ENCODE data around the gene IGF2R. TPM values are rescaled to one million over a fixed set of nuclear protein-coding genes. Genes with fewer than 3 reads are reported as not detected.
"Not testable (repeated sequence)": the region's sequence is repeated elsewhere in the genome, so short reads cannot be mapped to it uniquely, and the experiment has no call there.

The IGF2R gene
- total RNA-seq, 2 donors from 2014 or later: 62.7 to 71.8 TPM

- no peak for DNase-seq (ENCODE audit: low spot score)
- intact Hi-C loops (cut with DNase I): no loop called here
These were observed 151.2 kb downstream of the IGF2R start for GRCh38 chr6:160120087-160120486.

DNA sequence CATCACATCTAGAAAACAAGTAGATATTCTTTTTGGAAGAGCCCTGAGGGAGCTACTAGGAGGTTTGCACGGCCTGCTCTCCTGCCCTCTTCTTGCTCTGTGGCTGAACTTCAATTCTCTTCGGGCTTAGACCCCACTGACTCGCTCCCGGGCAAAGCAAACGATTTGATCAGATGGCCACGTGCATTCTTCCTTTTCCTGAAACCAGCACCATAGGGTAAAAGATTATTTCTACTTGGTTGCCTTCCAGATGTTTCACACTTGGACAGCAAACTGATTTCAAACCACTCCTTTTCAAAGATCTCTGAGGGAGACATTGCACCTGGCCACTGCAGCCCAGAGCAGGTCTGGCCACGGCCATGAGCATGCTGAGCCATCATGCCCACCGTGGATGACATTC, 152.7 kb downstream of the IGF2R start, which contains the start of gene SLC22A1:
Gene SLC22A1, plus strand, starts transcription at position 258 of the 400 bp plus-strand sequence. Its CDS starts 121 bp downstream, at position 379.
- no peak for DNase-seq (ENCODE audit: low spot score)
- intact Hi-C loops (cut with DNase I): no loop called here

- intact Hi-C loops (cut with DNase I): no loop called here
- no peak for DNase-seq (ENCODE audit: low spot score)
These were observed 153.1 kb downstream of the IGF2R start for GRCh38 chr6:160121981-160122380.

DNA sequence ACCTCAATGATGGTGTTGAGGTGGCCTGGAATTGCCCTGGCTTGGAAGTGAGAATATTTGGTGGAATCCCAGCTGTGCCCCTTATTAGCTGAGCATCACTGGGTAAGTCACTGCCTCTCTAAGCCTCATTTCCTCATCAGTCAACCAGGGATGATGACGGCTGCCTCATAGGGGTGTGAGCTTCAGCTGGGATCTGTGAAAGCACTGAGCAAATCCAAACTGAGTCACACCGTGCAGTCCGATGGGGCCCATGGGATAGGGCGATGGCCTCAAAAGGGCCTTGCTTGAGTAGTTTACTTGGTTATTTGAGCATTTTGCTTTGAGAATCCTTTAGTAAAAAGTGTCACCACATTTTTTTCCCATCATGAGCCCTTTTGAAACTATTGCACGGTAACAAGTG, 153.9 kb downstream of the IGF2R start:
- intact Hi-C loops (cut with DNase I): no loop called here
- no peak for DNase-seq (ENCODE audit: low spot score)

- intact Hi-C loops (cut with DNase I): no loop called here
- DNase-seq (ENCODE audit: low spot score): no peak
These were observed 155.1 kb downstream of the IGF2R start for GRCh38 chr6:160124007-160124406.

- no peak for DNase-seq (ENCODE audit: low spot score)
- intact Hi-C loops (cut with DNase I): no loop called here
These were observed 155.7 kb downstream of the IGF2R start for GRCh38 chr6:160124605-160125004.

DNA sequence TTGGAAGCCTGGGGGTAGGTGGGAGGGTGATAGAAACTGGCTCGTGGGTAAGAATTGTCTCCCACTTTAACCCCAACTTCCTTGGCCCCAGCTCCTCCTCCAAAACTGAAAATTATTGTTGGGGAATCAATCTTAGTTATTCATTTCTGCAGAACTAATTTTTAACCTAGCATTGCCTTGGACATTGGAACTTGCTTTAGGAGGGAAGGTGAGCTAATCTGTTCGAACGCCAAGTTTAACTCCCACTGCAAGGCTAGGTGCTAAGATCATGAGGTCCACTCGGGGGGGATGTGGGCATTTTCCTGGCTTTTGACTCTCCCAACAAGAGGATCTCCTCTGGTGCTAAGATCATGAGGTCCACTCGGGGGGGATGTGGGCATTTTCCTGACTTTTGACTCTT, 156.2 kb downstream of the IGF2R start:
- intact Hi-C loops (cut with DNase I); DNase-seq (ENCODE audit: low spot score): not testable (repeated sequence)

DNA sequence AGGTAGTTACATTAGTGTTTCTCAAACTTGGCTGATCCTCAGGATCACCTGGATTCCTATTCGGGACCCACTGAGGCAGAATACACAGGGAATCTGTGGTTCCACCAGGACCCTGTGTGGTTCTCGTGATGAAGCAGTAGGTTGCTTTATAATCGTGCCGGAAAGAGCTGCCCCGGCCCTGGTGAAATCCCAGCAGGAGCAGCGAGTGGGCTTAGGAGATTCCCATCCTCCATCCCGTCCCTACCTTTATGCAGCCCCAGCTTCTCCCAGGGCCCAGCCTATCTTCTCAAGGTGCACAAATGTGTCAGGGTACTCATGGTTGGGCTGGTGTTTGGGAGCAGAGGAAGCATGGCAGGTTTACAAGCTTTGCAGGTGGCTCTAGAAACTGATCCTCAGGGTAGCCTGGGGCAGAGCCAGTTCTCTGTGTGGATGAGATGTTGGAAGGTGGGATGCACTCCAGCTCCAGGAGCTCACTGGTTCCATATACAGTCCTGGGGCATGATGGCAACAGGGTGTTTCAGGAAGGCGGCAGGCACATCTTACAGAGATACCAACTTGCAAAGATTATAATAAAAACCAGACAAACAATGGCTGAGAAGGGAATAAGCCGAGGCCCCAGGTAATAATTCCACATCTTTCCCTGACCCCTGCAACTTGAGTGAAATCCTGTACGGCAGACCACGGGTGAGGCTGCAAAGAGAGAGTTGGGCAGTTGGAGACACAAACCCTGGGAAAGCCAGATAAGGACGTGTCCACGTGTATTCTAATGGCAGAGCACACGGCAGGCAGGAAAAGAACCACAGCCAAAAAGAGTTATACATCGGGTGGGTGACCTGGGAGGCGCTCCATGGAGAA, 158.6 kb downstream of the IGF2R start:
- no peak for DNase-seq (ENCODE audit: low spot score)
- intact Hi-C loops (cut with DNase I): no loop called here

DNA sequence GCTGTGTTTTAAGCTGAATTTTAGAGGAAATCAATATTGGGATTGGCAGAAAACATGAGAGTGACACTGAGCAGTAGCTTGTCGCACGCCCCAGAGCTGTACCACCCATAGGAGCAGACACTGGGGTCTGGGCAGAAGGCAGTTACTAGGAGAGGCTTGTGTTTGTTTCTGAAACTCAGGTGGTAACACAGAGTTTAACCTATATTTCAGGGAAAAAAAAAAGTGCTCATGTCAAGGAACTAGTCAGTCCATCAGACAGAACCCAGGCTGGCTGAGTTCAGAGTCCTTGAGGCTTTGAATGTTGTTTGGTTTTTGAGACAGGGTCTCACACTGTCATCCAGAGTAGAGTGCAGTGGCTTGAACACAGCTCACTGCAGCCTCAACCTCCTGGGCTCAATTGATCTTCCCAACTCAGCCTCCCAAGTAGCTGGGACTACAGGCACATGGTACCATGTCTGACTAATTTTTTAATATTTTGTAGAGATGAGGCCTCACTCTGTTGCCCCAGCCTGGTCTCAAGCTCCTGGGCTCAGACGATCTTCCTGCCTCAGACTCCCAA, 159.3 kb downstream of the IGF2R start:
- DNase-seq (ENCODE audit: low spot score): no peak
- intact Hi-C loops (cut with DNase I): no loop called here

DNA sequence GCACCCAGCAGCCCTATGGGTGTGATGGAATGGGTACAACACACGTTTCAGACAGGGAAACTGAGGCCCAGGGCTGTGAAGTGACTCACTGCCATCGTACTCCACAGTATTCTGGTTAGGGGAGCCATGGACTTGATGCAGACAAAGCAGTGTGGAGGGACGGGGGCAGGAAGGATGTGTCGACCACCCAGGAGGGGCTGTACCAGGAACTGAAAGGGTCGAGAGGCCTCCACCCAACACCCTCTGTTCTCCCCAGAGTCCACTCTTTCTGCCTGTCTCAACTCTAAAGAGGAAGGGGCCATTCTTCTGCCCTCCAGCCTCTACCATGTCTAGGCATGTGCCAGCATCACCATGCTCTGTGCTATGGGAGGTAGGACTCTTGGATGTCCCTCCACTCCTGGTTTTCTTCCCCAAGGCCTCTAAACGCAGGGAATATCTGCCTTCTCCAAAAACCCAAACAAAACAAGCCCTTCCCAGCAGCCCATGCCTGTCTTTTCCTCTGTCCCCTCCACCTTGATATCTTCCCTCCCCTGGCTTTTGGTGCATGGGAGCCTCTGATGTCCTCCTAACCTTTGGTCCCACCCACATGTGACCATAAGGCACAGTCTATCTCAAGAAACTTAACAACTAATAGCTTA, 160.1 kb downstream of the IGF2R start:
- intact Hi-C loops (cut with DNase I): no loop called here
- no peak for DNase-seq (ENCODE audit: low spot score)

DNA sequence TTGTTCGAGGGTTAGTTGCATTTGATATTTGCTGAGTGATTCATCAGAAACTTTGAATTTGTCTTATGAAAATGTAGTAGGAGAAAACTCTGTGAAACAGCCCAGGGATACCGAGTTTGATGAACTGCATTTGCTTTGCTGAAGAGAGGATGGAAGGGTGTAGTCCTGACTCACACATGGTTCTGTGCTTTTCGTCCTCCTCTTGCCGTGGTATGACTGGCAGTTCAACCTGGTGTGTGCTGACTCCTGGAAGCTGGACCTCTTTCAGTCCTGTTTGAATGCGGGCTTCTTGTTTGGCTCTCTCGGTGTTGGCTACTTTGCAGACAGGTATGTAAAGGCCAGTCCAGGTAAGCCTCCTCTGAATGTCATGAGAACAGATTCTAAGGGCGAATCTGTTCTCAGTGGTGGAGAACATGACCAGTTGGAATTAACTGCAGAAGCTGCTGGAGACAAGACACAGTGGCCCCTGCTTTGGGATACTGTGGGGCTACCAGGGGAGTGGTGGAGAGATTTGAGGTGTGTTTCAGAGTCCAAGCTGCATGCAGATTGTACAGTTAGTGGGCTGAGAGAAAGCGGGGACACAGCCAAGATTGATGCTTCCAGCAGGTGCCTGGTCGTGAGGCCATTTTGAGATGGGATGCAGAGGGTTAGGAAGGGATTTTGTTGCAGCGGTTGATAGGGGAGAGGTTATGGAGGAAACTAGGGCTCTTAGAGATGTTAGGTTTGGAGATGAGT, 161.2 kb downstream of the IGF2R start:
- DNase-seq (ENCODE audit: low spot score): no peak
- intact Hi-C loops (cut with DNase I): loop anchor here in 1 of 2 donors (10.0 kb wide), 1 partner anchor 325 kb away; no protein-coding TSS in a partner anchor

DNA sequence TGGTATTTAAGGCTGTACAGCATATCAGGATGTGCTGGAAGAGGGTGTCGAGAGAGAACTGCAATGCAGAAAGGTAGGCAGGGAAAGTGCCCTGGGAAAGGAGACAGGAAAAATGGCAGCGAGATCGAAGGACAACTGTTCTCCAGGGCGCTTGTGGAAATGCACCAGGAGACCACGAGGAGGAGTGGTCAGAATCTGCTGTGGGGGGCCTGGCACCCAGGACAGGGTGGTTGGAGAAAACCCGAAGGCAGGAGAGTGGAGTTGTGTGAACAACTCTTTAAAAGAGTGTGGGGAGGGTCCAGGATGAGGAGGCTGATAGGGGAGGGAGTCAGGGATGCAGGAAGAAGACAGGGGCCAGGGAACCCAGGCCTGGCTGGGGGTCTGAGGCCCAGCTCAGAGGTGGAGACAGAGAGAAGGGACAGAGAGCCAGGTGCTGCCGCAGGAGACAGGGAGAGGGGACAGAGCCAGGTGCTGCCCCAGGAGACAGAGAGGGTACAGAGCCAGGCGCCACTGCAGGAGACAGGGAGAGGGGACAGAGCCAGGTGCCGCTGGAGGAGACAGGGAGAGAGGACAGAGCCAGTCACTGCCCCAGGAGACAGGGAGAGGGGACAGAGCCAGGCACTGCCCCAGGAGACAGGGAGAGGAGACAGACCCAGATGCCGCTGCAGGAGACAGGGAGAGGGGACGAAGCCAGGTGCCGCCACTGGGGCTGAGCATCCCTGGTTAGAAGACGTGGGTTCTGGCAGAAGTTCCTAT, 162.0 kb downstream of the IGF2R start:
- no peak for DNase-seq (ENCODE audit: low spot score)
- intact Hi-C loops (cut with DNase I): loop anchor here in 1 of 2 donors (10.0 kb wide), 1 partner anchor 324 kb away; no protein-coding TSS in a partner anchor

GRCh38 chr6:160131636-160132296, 162.9 kb downstream of the IGF2R start:
- intact Hi-C loops (cut with DNase I): loop anchor here in 1 of 2 donors (10.0 kb wide), 1 partner anchor 323 kb away; no protein-coding TSS in a partner anchor
- no peak for DNase-seq (ENCODE audit: low spot score)

DNA sequence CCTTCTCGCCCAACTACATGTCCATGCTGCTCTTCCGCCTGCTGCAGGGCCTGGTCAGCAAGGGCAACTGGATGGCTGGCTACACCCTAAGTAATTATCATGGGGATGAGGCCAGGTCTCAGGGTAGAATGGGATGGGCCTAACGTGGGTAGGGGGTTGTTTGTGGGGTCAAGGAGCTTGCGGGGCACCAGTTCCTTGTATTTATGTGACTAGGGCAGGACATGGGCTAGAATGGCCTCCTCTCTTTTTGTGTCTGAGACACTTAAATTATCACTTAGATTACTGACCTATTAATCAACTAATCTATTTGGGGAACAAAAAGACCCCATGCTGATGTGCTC, 163.4 kb downstream of the IGF2R start:
- intact Hi-C loops (cut with DNase I): loop anchor here in 1 of 2 donors (10.0 kb wide), 1 partner anchor 323 kb away; no protein-coding TSS in a partner anchor

DNA sequence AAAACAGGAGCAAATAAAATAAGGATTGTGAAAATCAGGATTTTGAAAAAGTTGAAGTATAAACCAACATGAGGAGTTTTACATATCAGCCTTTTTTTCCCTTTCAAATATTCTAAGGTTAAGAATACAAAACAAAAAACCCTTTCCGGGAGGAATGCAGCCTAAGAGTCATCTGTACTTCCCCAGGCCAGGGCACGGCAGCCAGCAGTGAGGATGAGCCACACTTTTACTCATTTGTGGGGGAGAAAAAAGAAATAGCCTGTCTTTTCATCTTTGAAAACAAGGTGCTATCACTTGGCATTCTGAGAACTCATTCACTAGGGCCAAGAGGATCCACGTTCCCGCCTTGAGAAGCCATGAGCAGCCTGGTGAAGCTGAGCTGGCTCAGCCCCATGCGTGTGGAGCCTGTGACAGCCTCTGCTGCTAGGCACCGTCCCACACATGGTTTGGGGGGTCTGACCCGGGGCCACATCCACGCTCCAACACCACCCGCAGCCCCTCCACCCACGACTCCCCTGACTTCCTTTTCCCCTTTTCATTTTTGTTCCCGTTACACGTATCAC, 164.0 kb downstream of the IGF2R start:
- intact Hi-C loops (cut with DNase I): loop anchor here in 1 of 2 donors (10.0 kb wide), 1 partner anchor 322 kb away; no protein-coding TSS in a partner anchor
- no peak for DNase-seq (ENCODE audit: low spot score)

More for the DNA sequence above, 163.4 kb downstream of the IGF2R start:
- DNase-seq (ENCODE audit: low spot score): no peak

DNA sequence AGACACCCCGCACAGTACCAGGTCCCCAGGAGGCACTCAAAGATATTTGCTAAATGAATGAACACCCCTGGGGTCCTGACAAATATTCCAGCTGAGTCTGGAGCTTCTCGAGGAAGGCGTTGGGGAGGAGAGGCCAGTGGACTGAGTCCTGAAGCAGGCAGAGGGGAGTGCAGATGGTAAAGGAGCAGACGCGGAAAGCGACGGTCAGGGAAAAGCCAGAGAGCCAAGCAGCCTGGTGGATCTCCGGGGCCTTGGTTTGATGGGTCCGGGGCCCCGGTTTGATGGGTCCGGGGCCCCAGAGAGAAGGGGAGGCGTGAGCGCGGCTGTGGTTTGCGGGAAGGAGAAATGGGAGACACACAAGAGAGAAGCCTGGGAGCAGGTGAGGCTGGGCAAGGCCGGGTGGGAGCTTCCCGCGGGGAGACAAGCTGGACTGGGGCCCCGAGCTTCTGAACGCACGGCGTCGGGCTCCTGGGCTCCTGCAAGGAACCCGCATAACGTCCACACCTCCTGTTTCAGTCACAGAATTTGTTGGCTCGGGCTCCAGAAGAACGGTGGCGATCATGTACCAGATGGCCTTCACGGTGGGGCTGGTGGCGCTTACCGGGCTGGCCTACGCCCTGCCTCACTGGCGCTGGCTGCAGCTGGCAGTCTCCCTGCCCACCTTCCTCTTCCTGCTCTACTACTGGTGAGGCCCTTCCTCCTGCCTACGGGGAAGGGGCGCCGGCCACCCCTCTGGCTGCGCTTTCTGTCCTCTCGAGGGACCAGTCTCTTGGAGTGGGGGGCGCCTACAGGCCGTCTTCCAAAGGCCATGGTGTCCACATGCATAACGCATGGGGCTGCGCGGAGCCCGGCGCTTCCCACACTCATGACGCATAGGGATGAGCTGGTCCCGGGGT, 164.8 kb downstream of the IGF2R start:
- intact Hi-C loops (cut with DNase I): loop anchor here in 1 of 2 donors (10.0 kb wide), 1 partner anchor 321 kb away; no protein-coding TSS in a partner anchor
- DNase-seq (ENCODE audit: low spot score): no peak

DNA sequence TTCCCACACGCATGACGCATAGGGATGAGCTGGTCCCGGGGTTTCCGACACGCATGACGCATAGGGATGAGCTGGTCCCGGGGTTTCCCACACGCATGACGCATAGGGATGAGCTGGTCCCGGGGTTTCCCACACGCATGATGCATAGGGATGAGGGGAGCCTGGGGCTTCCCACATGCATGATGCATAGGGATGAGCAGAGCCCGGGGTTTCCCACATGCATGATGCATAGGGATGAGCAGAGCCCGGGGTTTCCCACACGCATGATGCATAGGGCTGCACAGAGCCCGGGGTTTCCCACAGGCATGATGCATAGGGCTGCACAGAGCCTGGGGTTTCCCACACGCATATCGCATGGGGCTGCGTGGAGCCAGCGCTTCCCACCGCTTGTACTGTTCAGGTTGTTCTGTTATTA, 165.5 kb downstream of the IGF2R start:
- DNase-seq (ENCODE audit: low spot score): not testable (repeated sequence)

More for the DNA sequence above, 165.5 kb downstream of the IGF2R start:
- intact Hi-C loops (cut with DNase I): loop anchor here in 1 of 2 donors (10.0 kb wide), 1 partner anchor 320 kb away; no protein-coding TSS in a partner anchor
